PFSK-1 (cell line): ENCODE measurements around the gene IL17C.

Experiments
- FOXP2 ChIP-seq: optimal IDR thresholded peaks from 2 replicates; pipeline ENCODE3; 2011; ENCODE audit warnings: borderline replicate concordance, control low read depth, inconsistent platforms; ENCODE audit not compliant: insufficient read depth; ENCODE audit errors: extremely low read length, extremely low read depth
- POLR2AphosphoS5 ChIP-seq: IDR thresholded peaks from 2 replicates; pipeline ENCODE4 v1.6.1; 2012; ENCODE audit warnings: low read depth, mild to moderate bottlenecking, control low read depth, low read length, moderate library complexity
- REST ChIP-seq, 2 experiments: IDR thresholded peaks; 2 replicates each; pipeline versions ENCODE4 v1.6.1 to v1.8.0; 2011 to 2012; ENCODE audit warnings: low read depth in 2 of 2, low read length in 2 of 2, control low read depth in 1 of 2, inconsistent platforms in 1 of 2, mild to moderate bottlenecking in 1 of 2, moderate library complexity in 1 of 2; ENCODE audit not compliant: insufficient read depth in 1 of 2
- SIN3A ChIP-seq: IDR thresholded peaks from 2 replicates; pipeline ENCODE4 v1.6.1; 2012; ENCODE audit warnings: mild to moderate bottlenecking, low read length, moderate library complexity, borderline replicate concordance; ENCODE audit not compliant: insufficient read depth
- TAF1 ChIP-seq: IDR thresholded peaks from 2 replicates; pipeline ENCODE4 v1.6.1; 2012; ENCODE audit warnings: low read length, control low read depth, borderline replicate concordance; ENCODE audit not compliant: insufficient read depth

Gene IL17C

GRCh38 chr16:88661468-88661867, 23.1 kb downstream of the IL17C start:
- TF ChIP-seq POLR2AphosphoS5 (no peak), REST (IDR thresholded peaks at IDR 0.05; ENCODE audit: insufficient read depth in 1 of 2, low read depth in 2 of 2, low read length in 2 of 2) (no peak), FOXP2 (no peak), SIN3A (no peak), TAF1 (no peak)

GRCh38 chr16:88662222-88662842, 24.0 kb downstream of the IL17C start:
- TF ChIP-seq REST (IDR thresholded peaks at IDR 0.05; ENCODE audit: insufficient read depth in 1 of 2, low read depth in 2 of 2, low read length in 2 of 2): no peak
- no peak for TF ChIP-seq POLR2AphosphoS5
- TF ChIP-seq TAF1: no peak
- no peak for TF ChIP-seq SIN3A
- no peak for TF ChIP-seq FOXP2

- TF ChIP-seq SIN3A: 0 out of 2 replicates have a peak, but pooled peaks have one; percentile 25
- peak; percentile 85 for TF ChIP-seq POLR2AphosphoS5
- peak; percentile 45; the same call in 1 of the 2 replicates for TF ChIP-seq TAF1
- TF ChIP-seq REST (IDR thresholded peaks at IDR 0.05; ENCODE audit: insufficient read depth in 1 of 2, low read depth in 2 of 2, low read length in 2 of 2): 0 out of 4 replicates have a peak, but pooled peaks of 1 of the 2 experiments have one; percentile 26
- peak; percentile 66 for TF ChIP-seq FOXP2
Observed at GRCh38 chr16:88662843-88663606, 24.7 kb downstream of the IL17C start, which contains the start of gene MVD. Gene MVD (minus strand): TSS chr16:88663091. CDS start chr16:88663080, 11 bp downstream.

GRCh38 chr16:88665148-88665547, 26.8 kb downstream of the IL17C start:
- TF ChIP-seq FOXP2 (no peak), SIN3A (no peak), TAF1 (no peak), POLR2AphosphoS5 (no peak), REST (IDR thresholded peaks at IDR 0.05; ENCODE audit: insufficient read depth in 1 of 2, low read depth in 2 of 2, low read length in 2 of 2) (no peak)
